Measurements from ENCODE around the gene EXOC6B. TPM values are rescaled to one million over a fixed set of nuclear protein-coding genes. Genes with fewer than 3 reads are reported as not detected.

The EXOC6B gene
- total and polyA plus RNA-seq, 2 of the 8 experiments (the other 6 are each of a cell fraction or from before 2014, with no cell fraction given) = 13.5 to 33.0 TPM

DNA sequence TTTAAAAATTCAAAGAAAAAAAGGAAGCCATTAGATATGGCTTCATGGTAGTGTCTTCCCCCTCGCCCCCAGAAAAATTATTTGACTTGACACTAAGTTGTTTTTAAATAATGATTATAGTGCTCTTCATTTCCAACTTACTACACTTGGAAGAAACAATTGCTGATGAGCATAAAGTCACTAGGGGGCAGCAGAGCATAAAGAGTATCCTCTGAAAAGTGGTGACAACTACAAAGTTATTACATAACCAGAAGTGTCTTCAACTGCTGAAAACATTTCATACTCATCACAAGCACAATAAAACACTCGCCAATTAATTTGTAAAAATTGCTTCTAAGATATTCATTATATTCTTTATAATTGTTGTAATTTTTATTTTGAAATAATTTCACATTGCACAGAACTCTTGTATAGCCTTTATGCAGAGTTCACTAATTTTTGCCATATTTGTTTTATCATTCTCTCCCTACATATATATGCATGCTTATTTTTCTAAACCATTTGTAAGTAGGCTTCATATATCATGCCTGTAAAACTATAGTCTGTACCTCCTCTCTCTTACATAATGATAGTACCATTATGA lies 54.9 kb downstream of the EXOC6B start (continued):
- TF ChIP-seq, protein P1, sequence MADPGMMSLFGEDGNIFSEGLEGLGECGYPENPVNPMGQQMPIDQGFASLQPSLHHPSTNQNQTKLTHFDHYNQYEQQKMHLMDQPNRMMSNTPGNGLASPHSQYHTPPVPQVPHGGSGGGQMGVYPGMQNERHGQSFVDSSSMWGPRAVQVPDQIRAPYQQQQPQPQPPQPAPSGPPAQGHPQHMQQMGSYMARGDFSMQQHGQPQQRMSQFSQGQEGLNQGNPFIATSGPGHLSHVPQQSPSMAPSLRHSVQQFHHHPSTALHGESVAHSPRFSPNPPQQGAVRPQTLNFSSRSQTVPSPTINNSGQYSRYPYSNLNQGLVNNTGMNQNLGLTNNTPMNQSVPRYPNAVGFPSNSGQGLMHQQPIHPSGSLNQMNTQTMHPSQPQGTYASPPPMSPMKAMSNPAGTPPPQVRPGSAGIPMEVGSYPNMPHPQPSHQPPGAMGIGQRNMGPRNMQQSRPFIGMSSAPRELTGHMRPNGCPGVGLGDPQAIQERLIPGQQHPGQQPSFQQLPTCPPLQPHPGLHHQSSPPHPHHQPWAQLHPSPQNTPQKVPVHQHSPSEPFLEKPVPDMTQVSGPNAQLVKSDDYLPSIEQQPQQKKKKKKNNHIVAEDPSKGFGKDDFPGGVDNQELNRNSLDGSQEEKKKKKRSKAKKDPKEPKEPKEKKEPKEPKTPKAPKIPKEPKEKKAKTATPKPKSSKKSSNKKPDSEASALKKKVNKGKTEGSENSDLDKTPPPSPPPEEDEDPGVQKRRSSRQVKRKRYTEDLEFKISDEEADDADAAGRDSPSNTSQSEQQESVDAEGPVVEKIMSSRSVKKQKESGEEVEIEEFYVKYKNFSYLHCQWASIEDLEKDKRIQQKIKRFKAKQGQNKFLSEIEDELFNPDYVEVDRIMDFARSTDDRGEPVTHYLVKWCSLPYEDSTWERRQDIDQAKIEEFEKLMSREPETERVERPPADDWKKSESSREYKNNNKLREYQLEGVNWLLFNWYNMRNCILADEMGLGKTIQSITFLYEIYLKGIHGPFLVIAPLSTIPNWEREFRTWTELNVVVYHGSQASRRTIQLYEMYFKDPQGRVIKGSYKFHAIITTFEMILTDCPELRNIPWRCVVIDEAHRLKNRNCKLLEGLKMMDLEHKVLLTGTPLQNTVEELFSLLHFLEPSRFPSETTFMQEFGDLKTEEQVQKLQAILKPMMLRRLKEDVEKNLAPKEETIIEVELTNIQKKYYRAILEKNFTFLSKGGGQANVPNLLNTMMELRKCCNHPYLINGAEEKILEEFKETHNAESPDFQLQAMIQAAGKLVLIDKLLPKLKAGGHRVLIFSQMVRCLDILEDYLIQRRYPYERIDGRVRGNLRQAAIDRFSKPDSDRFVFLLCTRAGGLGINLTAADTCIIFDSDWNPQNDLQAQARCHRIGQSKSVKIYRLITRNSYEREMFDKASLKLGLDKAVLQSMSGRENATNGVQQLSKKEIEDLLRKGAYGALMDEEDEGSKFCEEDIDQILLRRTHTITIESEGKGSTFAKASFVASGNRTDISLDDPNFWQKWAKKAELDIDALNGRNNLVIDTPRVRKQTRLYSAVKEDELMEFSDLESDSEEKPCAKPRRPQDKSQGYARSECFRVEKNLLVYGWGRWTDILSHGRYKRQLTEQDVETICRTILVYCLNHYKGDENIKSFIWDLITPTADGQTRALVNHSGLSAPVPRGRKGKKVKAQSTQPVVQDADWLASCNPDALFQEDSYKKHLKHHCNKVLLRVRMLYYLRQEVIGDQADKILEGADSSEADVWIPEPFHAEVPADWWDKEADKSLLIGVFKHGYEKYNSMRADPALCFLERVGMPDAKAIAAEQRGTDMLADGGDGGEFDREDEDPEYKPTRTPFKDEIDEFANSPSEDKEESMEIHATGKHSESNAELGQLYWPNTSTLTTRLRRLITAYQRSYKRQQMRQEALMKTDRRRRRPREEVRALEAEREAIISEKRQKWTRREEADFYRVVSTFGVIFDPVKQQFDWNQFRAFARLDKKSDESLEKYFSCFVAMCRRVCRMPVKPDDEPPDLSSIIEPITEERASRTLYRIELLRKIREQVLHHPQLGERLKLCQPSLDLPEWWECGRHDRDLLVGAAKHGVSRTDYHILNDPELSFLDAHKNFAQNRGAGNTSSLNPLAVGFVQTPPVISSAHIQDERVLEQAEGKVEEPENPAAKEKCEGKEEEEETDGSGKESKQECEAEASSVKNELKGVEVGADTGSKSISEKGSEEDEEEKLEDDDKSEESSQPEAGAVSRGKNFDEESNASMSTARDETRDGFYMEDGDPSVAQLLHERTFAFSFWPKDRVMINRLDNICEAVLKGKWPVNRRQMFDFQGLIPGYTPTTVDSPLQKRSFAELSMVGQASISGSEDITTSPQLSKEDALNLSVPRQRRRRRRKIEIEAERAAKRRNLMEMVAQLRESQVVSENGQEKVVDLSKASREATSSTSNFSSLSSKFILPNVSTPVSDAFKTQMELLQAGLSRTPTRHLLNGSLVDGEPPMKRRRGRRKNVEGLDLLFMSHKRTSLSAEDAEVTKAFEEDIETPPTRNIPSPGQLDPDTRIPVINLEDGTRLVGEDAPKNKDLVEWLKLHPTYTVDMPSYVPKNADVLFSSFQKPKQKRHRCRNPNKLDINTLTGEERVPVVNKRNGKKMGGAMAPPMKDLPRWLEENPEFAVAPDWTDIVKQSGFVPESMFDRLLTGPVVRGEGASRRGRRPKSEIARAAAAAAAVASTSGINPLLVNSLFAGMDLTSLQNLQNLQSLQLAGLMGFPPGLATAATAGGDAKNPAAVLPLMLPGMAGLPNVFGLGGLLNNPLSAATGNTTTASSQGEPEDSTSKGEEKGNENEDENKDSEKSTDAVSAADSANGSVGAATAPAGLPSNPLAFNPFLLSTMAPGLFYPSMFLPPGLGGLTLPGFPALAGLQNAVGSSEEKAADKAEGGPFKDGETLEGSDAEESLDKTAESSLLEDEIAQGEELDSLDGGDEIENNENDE (IDR thresholded peaks at IDR 0.05; ENCODE audit: insufficient replicate concordance, low read length) = no peak
- TF ChIP-seq RNF2 (IDR thresholded peaks at IDR 0.05; ENCODE audit: borderline replicate concordance, low read depth, low read length, missing control alignments, poor library complexity, severe bottlenecking) (no peak), SP1 (IDR thresholded peaks at IDR 0.05; ENCODE audit: low read depth, low read length) (no peak), ASH2L (IDR thresholded peaks at IDR 0.05; ENCODE audit: low read length) (no peak), BACH1 (IDR thresholded peaks at IDR 0.05; ENCODE audit: low read length) (no peak), RAD21 (IDR thresholded peaks at IDR 0.05 in 1 of 2, conservative IDR thresholded peaks at IDR 0.05 in 1 of 2; ENCODE audit: low read depth in 2 of 2, low read length in 2 of 2) (peak; percentile 86 to 87)
- TF ChIP-seq, protein P2, sequence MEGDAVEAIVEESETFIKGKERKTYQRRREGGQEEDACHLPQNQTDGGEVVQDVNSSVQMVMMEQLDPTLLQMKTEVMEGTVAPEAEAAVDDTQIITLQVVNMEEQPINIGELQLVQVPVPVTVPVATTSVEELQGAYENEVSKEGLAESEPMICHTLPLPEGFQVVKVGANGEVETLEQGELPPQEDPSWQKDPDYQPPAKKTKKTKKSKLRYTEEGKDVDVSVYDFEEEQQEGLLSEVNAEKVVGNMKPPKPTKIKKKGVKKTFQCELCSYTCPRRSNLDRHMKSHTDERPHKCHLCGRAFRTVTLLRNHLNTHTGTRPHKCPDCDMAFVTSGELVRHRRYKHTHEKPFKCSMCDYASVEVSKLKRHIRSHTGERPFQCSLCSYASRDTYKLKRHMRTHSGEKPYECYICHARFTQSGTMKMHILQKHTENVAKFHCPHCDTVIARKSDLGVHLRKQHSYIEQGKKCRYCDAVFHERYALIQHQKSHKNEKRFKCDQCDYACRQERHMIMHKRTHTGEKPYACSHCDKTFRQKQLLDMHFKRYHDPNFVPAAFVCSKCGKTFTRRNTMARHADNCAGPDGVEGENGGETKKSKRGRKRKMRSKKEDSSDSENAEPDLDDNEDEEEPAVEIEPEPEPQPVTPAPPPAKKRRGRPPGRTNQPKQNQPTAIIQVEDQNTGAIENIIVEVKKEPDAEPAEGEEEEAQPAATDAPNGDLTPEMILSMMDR (IDR thresholded peaks at IDR 0.05; ENCODE audit: control extremely low read depth in 1 of 3, insufficient read depth in 1 of 3, low read depth in 1 of 3, low read length in 3 of 3) = peak in 2 of 3 experiments; percentile 65 to 68; a peak in 2 of 4 replicates
